GM19043 (cell line): Measurements from ENCODE around the gene KIF25.

Experiments used
- ATAC-seq: cut with Tn5 transposase; IDR thresholded peaks from one replicate; pipeline ENCODE4 v1.9.1; 2021; ENCODE audit warnings: low read depth; ENCODE audit not compliant: unreplicated experiment

The KIF25 gene

GRCh38 chr6:168047841-168048723, 50.6 kb downstream of the KIF25 start:
- no peak for ATAC-seq

GRCh38 chr6:168048724-168049025, 51.2 kb downstream of the KIF25 start:
- no peak for ATAC-seq

GRCh38 chr6:168049277-168049676, 51.8 kb downstream of the KIF25 start:
- ATAC-seq, result no peak

- no peak for ATAC-seq
Observed at GRCh38 chr6:168049706-168050224, 52.3 kb downstream of the KIF25 start.

GRCh38 chr6:168050225-168050880, 52.9 kb downstream of the KIF25 start:
- ATAC-seq, result no peak

GRCh38 chr6:168050881-168051586, 53.6 kb downstream of the KIF25 start:
- no peak for ATAC-seq

GRCh38 chr6:168051648-168052047, 54.2 kb downstream of the KIF25 start:
- no peak for ATAC-seq

- ATAC-seq, result no peak
Observed at GRCh38 chr6:168052291-168052891, 54.9 kb downstream of the KIF25 start.

- ATAC-seq, result no peak
Observed at GRCh38 chr6:168053086-168053956, 55.9 kb downstream of the KIF25 start.

- ATAC-seq, result no peak
Observed at GRCh38 chr6:168053957-168054471, 56.5 kb downstream of the KIF25 start.

GRCh38 chr6:168054765-168055560, 57.5 kb downstream of the KIF25 start:
- ATAC-seq, result no peak

GRCh38 chr6:168055696-168056489, 58.4 kb downstream of the KIF25 start:
- ATAC-seq, result no peak

GRCh38 chr6:168056892-168057527, 59.5 kb downstream of the KIF25 start:
- no peak for ATAC-seq

- ATAC-seq, result no peak
Observed at GRCh38 chr6:168057836-168058235, 60.4 kb downstream of the KIF25 start.

GRCh38 chr6:168058691-168059551, 61.5 kb downstream of the KIF25 start:
- ATAC-seq, result no peak

GRCh38 chr6:168060521-168060931, 63.1 kb downstream of the KIF25 start:
- no peak for ATAC-seq
